GM18867 (cell line): ENCODE results near the gene SGCE.

Experiments
- ATAC-seq: cut with Tn5 transposase; IDR thresholded peaks from one replicate; pipeline ENCODE4 v1.9.1; 2021; ENCODE audit warnings: mild to moderate bottlenecking, moderate library complexity; ENCODE audit not compliant: unreplicated experiment

SGCE gene

DNA sequence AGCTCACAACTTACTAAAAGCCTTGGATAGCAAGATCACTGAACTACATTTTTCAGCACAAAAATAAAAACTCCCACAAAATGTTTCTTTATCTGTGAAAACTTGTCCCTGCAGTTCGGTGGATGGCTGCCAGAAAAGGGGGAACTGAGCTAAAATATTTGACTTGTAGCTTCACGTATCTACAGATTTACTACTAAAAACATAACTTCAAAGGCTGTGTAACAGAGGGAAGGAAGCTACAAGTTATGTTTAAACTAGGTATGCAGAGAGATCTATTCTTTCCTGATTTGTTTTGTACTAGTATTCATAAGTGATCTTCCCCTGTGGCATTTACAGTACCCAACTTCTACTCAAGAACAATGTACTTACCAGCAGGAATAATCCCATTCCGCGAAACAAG, 25.1 kb downstream of the SGCE start:
- no peak for ATAC-seq

DNA sequence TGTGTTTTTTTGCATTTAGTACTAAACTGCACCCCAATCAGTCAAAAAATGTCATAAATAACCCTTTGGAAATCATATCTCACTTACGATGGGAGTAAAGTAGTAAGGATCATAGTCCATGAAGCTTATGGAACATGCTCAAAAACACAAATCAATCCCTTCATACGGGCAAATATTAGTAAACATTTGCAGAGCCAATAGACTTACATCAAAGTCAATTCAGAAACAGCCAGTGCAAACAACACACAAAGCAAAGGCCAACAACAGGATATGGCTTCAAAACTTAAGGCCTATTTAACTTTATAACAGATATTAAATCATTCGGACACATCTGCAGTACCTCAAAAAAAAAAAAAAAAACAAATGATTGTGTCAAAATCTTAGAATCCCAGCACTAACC, 32.1 kb downstream of the SGCE start:
- ATAC-seq: no peak

DNA sequence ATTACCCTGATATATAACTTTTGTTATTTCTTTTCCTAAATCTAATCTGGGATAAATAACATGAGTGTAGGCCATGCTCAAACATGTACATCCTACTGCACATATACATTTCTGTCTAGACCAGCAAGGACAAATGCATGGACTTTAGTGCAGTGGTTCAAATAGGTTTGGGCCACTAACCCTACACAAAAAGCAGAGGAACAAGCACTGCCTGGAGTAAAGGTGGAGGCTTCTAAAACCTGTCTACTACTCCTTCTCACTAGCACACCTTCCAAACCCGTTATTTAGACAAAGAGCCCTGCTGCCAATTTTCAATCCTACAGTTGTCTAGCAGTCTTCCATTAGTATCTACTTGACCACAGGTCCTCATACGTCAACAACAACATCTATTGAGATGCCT, 34.8 kb downstream of the SGCE start:
- ATAC-seq: no peak

DNA sequence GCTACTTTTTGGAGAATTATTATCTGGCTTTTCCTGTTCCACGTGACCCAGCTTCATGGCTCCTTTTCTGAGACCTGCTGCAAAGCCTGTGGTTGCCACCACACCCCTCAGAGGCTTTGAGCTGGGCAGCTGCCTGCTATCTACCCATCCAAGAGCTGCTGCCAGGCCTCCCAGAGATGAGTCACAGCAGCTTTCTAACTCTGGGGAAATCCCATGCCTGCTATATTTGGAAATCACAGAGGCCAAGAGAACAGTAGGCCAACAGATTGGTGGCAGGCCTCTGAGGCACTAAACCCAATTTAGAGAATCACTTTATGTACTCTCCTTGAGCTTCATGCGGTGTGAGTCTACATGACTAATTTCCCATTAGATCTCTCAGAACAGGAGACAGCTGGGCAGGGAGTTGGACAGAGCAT, 35.2 kb downstream of the SGCE start:
- peak; percentile 97 for ATAC-seq

DNA sequence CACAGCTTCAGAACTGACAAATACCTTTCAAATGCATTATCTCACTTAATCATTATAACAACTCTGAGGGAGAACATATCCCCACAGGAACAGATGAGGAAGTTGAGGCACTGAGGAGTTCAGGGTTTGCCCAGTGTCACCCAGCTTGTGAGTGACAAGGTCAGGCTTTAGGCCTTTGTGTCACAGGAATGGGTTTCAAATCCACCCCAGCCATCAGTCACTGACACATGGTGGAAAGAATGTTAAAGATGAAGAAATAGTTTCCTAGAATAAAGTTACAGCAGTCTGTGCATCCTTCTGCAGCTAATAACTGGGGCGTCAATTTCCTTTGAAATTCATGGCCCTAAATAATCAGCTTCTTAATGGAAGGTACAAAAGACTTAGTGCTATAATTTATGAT, 37.8 kb downstream of the SGCE start:
- no peak for ATAC-seq

DNA sequence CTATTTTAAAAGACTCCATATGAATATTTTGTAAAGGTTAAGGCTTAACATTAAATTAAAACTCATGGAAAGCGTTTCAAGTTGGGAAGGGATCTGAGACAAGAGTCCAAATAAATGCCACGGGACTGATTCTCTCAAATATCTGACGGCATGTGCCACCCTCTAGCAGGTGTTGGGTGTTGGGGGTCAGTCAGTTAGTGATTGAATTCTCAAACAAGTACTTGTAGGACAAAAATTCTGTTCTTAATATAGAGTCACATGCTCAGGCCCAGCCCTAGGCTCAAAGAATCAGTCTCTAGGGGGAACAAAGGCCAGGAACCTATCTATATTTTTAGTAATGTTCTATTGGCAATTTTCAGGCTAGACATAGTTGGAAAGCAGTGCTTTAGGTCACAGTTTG, 39.1 kb downstream of the SGCE start:
- no peak for ATAC-seq

DNA sequence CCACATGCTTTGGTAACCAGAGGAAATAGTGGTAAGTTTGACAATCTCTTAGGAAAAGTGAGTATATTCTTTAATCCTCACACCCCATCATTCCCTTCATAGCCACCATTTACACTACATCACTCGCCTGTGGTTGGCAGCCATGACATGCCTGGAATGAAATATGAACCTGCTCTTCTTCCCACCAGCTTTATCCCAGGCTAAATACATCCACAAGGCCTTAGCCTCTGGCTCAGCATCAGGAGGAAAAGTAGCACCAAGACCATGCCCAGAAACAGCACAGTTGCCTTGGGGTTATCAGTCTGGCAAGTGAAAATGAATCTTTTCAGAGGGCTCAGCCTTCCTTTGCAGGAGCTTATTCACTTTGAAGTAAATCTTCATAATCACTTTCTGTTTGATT, 40.3 kb downstream of the SGCE start:
- ATAC-seq: no peak

DNA sequence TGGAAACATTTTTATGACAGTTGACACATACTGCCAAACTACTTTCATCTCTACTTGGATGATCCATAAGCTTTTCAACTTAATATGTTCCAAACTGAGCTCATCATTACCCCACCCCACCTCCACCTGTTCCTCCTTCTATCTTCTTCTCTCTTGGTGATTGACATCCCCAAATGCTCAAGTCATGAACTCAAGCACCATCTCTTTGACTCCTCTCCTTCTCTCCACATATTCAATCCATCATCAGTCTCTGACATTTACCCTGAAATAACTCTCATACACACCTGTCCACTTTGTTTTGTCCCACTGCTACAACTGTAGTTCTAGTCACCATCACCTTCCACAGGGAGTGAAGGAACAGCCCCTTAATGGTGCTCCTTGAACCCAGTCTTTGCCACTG, 43.3 kb downstream of the SGCE start:
- no peak for ATAC-seq

DNA sequence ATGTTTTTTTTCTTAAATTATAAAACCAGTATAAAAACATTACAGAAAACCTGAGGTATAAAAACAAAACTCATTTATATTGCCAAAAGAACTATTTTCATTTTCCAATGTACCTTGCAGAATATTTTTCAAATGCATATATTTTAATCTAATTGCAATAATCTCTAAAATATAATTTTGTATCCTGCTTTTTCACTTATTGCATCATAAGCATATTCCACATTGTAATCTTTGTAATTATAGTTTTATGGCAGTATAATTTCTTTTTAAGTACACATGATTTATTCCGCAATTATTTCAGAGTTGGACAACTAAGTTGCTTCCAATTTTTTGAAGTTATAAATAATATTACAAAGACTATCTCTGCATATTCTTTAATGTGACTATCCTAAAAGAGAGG, 43.7 kb downstream of the SGCE start:
- ATAC-seq: no peak

DNA sequence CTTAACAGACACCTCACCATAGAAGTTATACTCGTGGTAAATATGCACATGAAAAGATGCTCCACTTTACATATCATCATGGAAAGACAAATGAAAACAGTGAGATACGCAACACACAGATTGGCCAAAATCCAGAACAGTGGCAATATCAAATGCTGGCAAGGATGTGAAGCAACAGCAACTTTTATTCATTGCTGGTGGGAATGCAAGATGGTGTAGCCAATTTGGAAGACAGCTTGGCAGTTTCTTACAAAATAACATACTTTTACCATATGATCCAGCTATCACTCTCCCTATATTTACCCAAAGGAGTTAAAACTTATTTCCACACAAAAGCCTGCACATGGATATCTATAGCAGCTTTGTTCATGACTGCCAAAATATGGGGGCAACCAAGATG, 46.4 kb downstream of the SGCE start:
- ATAC-seq: no peak

DNA sequence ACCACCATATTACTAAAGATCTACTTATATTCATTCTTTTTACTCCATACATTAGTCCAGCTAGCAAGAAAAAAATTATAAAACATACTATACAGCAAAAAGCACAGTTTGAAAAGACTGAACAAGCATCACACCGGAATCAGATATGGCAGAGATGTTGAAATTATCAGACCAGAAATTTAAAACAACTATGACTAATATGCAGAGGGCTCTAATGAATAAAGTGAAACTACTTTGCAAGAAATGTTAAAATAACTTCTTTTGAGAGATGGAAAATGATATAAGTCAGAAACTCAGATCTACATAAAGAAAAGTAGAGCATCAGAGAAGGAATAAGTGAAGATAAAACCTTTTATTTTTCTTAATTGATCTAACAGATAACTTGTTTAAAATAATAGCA, 50.9 kb downstream of the SGCE start:
- peak; percentile 76 for ATAC-seq

DNA sequence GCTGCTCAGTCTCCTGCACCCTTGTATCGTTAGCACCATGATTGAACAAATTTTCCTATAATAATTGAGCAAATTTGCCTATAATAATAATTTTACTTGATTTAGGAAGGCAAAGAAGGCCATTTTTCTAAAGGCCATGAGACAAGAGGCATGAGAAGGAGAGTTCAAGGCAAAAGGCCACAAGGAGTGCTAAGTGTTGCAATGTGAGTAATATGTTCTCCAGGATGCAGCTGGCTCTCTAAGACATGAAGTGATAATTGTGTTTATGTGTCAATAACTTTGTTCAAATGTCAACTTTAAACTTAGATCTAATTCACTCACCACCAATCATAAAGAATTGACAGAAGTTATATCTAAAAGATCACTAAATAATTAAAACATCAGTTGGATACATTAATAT, 53.8 kb downstream of the SGCE start:
- no peak for ATAC-seq

DNA sequence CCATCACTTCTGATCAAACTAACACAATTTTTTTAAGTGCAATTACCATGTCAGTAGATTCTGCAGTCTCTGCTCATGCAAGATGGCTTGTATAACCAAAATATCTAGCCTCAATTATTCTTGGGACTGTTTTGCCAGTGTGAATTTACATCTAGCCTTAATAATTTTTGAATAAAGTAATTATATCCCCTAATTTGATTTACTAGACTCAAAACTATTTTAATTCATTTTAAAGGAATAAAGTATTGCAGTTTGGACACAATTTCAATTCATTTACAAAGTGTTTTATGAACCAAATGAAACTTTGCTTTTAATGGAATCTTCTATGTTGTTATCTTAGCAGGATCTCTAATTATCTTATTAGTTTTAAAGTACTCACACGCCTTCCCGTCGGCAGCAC, 55.7 kb downstream of the SGCE start:
- no peak for ATAC-seq

DNA sequence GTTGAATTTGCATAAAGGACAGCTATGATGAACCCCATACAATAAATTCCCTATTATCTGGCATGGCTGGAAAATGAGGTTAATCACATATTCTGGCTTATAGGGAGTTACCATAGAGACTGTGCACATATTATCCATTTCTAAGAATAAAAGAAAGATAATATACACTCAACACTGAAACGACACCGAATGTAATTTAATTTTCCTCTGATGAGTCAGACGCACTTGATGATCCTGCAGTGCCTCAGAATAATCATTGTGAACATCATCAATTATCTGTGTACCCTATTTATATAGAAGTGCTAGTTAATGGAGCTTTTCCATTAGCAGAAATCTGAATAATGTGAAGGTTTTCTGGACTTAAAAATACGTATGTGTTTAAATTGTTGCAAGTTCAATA, 60.2 kb downstream of the SGCE start:
- ATAC-seq: no peak

DNA sequence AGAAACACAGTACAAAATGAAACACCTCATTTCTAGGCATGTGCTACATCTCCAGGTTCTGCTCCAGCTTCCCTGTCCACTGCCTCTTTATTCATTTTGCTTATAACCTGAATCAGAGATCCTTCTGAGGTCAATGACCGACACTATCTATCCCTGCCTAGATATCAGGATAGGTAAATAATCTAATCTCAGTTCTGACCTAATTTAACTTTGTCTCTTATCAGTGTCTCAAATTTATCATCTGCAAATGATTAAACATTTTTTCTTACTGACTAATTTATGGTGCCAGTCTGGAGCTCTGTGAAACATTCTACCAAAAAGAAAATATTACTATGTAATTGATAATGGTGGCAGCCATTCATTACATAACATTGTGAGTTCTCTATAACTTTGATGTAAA, 61.1 kb downstream of the SGCE start:
- no peak for ATAC-seq

DNA sequence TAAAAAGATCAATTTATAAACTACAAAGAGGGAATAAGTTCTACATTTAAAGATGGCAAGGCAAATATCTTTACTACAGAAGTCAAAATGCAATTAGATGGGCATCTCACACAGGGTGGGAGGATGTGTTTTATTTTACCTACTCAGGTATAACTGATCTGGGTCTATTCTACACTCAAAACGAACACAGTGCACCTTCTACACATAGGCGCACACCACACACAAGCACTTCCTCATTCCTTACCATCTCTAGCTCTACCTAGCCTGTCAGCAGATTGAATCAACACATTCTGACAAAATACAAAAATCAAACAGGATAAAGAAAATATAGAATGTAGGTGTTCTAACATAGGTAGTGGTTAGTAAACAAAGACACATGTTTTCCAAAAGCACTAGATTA, 64.8 kb downstream of the SGCE start:
- peak; percentile 61 for ATAC-seq

DNA sequence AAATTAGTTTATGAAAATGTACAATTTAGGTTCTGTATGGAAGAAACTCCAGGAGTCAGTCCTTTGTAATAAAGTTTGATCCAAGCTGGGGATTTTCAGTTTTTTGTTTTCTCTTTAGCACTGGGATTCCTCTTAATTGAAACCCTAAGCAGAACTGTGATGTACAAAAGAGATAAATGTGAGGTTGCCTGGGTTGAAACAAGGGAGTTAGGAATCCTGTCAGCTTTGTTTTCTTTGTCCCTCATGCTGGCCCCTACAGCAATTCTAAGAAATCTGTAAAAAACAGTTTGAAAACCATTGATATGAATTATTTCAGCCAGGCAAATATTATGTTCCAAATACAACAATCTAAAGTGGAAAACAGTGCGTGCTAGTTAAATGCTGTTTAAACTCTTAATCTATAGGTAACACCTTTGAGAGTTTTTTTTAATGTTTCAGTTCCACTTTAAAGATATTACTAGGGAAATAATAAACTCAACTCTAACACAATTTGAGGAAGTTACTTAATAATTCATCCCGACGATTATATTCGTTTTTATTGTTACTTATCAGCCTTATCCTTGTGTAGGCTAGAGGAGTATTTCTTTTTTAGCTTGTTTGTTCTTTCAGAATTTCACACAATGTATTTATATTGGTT, 65.3 kb downstream of the SGCE start:
- no peak for ATAC-seq

DNA sequence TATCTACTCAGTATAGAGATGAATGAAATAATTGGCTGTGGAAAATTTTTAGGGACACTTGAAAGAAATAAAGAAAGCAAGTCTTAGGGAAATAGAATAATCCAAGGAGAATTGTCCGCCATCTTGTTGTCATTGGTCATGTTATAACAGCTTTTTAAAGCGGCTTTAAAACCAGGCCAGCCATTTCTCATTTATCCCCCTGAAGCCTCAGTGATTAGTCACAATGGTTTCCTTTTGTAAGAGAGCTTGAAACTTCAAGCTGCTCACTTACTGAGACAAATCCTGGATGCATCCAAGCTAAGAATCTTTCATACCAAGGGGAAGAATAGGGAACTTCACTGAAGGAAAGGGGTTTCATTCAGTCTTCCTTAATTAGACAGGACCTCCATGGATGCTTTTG, 67.9 kb downstream of the SGCE start:
- no peak for ATAC-seq

DNA sequence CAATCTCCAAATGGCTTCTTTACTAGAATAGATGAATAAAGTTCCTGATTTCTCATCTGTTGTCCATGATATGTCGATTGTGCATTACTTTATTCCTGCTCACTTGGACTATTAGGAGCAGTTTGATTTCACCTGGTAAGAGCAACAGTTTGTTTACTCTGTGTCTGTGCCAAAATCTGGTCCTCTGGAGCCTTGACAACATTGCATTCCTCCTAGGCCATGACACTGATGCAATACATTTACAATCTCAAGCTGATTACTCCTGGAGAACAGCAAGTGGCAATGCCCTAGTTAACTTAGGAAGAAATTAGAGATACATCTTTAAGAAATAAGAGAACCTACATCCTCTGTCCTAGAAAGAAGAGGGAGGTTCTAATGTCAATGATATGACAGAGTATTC, 71.8 kb downstream of the SGCE start:
- ATAC-seq: no peak

DNA sequence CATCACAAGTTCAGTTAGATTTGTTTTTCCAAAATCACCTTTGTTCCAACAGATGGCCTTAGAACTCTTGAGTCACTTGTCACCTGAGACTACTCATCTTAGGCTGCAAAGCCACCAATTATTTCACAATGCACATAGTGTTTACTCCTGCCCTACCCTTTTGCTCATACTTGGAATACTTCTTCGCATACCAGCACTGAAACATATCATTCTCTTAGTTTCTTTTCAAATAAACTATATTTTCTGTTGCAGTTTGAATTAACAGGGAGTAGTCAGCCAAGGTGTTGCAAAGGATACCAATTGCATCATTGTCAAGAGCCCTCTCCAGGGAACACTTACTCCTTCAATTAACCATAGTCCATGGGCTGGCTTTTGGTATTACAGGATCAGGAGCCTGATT, 75.3 kb downstream of the SGCE start:
- ATAC-seq: no peak

DNA sequence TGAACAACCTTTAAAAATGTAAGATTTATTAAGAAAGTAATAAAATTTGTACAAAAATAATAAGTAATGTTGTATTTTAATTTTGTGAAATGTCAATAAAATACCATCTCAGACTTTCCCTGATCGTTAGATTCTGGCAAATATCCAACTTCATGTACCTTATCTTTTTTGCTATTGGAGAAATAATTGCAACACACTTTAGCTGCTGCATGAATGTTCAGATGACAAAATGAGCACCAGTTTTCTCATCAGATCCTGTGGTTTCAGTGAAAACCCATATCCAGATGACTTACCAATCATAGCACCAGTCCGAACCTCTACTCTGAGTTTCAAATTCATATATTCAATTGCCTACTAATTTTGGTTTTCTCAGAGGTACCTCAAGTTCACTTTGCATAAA, 76.5 kb downstream of the SGCE start:
- no peak for ATAC-seq

DNA sequence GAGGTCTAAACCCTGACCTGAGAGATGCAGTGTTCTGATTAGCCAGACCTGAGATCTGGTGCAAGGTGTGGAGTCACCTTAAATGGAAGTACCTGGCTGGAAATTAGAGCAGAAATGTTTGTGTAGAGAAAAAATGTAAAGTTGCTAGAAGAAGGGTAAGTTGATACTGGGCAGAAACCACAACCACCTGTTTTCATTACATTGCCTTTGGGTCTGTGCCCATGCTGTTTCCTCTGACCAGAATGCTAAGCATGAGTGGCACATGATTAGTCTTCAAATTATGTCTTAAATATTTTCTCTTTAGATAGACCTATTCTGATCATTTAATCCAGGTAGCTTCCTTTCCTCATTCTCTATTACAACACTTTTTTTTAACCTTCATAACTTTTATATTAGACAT, 77.3 kb downstream of the SGCE start:
- ATAC-seq: no peak

DNA sequence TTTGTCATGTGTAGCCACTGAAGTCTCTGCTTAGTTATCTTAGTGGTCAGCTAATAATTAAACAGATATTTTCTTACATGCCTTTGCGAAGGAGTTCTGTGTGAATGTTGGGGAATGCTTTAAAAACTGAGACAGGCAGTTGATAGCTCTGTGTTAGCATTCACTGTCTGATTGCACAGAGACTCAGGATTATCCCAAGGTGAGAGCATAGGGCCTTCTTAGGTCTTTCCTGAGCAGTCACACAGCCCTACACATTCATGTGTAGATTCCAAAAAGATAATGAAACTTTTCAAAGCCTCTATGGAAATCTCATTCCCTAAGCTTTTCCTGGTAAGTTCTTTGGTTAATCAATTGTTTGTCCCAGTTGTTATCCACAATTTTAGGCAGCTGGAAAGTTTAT, 78.6 kb downstream of the SGCE start:
- no peak for ATAC-seq

DNA sequence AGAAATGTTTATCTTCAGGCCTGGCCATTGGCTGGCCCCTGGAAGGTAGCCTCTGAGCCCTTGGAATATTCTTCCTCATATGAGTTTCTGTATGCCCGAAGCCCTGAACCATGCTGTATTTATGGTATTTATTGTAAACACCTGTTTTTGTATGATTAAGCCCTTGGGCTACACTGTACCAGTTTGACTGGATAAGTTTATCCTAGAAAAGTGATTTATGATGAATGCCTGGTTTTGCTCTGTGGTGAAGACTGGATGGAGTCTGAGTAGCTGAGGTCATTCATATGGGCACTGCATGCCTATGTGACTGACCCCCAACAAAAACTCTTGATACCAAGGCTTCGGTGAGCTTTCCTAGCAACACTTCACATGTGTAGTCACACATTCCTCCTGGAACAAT, 79.6 kb downstream of the SGCE start:
- no peak for ATAC-seq
